ENCODE data around the gene ABI2.
"Not testable (repeated sequence)": the region's sequence is repeated elsewhere in the genome, so short reads cannot be mapped to it uniquely, and the experiment has no call there.

Gene ABI2

DNA sequence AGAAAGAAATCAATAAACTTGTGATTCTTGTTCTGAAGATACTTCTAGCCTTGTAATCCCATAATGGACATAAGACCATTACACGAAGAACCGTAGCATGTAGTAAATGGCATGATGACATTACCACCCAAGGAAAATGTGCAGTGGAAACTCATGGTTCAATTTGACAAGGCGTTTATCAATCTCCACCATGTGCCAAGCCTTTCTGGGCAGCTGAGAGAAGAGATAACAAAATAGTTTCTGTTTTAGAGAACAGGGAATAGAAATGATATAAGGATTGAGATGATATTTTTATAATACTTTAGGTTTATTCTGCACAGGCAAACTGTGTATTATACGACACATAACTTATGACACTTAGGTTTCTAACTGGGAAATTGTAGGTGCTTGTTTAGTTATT lies 19.2 kb downstream of the ABI2 start:
- intact Hi-C loops (cut with DNase I): no loop called here
- no peak for DNase-seq

DNA sequence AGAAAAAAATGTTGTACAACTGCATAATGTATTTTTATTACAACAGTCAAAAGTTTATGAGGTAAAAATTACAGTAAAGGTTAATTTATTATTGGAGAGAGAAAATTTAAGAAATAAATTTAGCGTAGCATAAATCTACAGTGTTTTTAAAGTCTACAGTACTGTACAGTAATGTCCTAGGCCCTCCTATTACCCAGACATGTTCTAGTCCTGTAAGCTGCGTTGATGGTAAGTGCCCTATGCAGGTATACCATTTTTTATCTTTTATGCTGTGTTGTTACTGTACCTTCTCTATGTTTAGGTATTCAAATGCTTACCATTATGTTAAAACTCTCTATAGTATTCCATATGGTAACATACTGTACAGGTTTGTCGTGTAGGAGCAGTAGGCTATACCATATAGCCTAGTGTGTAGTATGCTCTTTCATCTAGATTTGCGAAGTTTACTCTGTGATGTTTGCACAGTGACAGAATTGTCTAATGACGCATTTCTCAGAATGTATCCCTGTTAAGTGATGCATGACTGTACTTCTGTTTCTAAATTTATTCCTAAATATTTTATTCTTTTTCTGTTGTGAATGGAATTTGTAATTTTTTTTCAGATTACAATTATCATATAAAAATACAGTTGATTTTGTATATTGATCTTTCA lies 24.5 kb downstream of the ABI2 start:
- intact Hi-C loops (cut with DNase I): no loop called here

GRCh38 chr2:203354966-203355365 lies 26.8 kb downstream of the ABI2 start:
- intact Hi-C loops (cut with DNase I): no loop called here
- DNase-seq: no peak

More for the DNA sequence above, 24.5 kb downstream of the ABI2 start:
- no peak for DNase-seq

GRCh38 chr2:203359450-203359849 lies 31.3 kb downstream of the ABI2 start:
- DNase-seq: no peak
- intact Hi-C loops (cut with DNase I): no loop called here

DNA sequence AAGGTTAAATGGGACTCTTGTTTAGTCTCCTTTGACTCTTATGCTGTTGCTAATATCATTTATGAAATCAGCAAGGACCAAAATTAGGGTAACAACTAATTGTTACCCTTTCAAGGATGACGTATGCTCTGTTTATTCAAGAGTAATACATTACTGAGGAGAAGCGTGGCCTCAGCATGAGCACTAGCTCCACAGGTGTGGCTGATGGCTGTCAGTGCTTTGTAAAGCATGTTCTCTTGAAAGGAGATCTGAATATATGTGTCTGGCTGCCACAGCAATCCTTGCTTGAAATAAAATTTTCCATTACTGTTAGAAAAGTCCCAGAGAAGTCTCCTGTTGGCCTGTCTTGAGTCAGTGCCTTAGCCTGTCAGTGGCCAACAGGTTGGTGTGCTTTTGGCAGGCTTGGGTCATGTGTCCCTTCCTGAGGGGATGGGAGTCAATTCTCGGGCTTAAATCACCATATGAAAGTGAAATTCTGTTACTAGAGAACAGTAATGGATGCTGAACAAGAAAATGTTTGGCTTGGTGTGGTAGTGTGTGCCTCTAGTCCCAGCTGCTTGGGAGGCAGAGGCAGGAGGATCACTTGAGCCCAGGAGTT lies 32.7 kb downstream of the ABI2 start:
- DNase-seq: no peak
- intact Hi-C loops (cut with DNase I): no loop called here

- DNase-seq: no peak
- intact Hi-C loops (cut with DNase I): no loop called here
These were observed 33.3 kb downstream of the ABI2 start for GRCh38 chr2:203361495-203361894.

DNA sequence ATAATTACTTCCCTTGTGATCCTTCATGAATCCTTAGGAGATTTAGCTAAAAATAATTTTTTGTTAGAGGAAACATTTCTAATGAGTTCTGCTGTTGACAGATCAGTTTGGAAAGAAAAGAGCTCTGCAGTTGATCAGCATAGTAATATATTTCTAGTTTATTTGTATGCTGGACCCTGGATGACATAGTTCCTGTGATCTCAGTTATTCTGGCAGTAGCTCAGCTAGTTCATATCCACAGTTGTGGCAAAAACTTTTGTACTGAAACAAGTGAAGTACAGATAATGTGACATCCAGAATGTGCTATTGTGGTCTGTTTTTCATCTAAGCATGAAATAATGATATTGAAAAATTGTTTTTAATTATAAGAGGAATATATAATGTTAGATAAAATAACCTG lies 33.7 kb downstream of the ABI2 start:
- intact Hi-C loops (cut with DNase I): no loop called here
- peak in 1 of 42 donors; percentile 9 for DNase-seq

GRCh38 chr2:203366639-203367466 lies 38.7 kb downstream of the ABI2 start:
- no peak for DNase-seq
- intact Hi-C loops (cut with DNase I): no loop called here

DNA sequence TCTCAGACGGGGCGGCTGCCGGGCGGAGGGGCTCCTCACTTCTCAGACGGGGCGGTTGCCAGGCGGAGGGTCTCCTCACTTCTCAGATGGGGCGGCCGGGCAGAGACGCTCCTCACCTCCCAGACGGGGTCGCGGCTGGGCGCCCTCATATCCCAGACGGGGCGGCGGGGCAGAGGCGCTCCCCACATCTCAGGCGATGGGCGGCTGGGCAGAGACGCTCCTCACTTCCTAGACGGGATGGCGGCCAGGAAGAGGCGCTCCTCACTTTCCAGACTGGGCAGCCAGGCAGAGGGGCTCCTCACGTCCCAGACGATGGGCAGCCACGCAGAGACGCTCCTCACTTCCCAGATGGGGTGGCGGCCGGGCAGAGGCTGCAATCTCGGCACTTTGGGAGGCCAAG lies 44.5 kb downstream of the ABI2 start:
- intact Hi-C loops (cut with DNase I); DNase-seq: not testable (repeated sequence)

DNA sequence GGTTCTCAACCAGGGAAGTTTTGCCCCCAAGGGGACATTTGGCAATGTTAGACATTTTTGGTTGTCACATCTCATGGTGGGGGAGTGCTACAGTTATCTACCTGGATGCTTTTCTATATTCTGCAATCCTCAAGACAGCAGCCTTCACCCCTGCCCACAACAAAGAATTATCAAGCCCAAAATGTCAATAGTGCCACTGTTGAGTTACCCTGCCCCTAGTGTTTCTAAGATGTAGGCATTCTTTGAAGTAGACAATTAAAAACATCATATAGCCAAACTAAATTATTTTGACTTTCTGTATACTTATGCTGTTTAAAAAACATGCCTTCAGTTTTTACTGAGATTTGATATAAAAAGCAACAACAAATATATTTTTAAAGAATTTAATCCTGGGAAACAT lies 48.0 kb downstream of the ABI2 start:
- no peak for DNase-seq
- intact Hi-C loops (cut with DNase I): no loop called here

GRCh38 chr2:203379156-203379555 lies 51.0 kb downstream of the ABI2 start:
- DNase-seq: no peak
- intact Hi-C loops (cut with DNase I): no loop called here

- intact Hi-C loops (cut with DNase I): no loop called here
- DNase-seq: no peak
These were observed 54.8 kb downstream of the ABI2 start for GRCh38 chr2:203383038-203383437.

DNA sequence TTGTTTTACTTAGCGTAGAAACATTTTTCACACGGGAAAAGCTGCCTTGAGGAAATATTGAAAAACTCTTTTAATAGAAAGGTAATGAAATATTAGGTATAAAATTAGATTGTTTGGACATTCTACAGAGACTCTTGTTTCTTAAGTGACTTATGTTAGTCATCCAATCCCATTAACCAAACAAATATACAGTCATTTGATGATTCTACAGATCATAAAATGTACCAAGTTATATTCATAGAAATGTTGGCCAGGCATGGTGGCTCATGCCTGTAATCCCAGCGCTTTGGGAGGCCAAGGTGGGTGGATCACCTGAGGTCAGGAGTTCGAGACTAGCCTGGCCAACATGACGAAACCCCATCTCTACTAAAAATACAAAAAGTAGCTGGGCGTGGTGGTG lies 60.0 kb downstream of the ABI2 start:
- DNase-seq; intact Hi-C loops (cut with DNase I): not testable (repeated sequence)

- intact Hi-C loops (cut with DNase I): no loop called here
- DNase-seq: no peak
These were observed 66.5 kb downstream of the ABI2 start for GRCh38 chr2:203394519-203395227.

DNA sequence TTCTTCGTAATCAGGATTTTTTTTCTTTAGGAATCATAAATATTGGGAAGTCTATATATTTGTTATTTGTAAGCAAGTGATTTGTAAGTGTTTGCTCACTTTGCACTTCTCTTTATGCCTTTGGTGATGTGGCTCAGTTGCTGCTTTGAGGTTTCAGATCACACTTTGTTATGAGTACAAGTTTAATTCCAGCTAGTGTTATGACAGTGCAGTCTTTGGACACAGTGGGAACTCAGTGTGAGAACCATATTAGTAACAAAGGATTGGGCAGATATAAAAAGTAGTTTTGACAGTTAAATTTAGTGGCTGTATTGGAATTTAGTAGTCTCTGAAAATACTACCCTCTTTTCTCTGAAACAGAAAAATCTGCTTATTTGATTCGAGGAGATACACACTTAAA lies 67.7 kb downstream of the ABI2 start:
- intact Hi-C loops (cut with DNase I): no loop called here

GRCh38 chr2:203396667-203397066 lies 68.5 kb downstream of the ABI2 start:
- intact Hi-C loops (cut with DNase I): no loop called here
- DNase-seq: no peak

More for the DNA sequence above, 67.7 kb downstream of the ABI2 start:
- no peak for DNase-seq

DNA sequence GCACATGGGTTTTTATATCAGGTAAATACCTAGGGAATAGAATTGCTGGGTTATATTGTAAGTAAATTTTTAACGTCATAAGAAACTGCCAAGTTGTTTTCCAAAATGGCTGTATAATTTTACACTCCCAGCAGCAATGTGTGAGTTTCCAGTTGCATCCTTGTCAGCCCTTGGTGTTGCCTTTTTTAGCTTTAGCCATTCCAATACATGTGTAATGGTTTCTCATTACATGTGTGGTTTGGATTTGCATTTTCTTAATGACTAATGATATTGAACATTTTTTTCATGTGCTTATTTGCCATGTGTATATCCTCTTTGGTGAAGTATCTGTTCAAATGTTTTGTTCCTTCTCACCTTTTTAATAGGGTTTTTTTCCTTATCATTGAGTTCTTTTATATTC lies 70.8 kb downstream of the ABI2 start:
- intact Hi-C loops (cut with DNase I): no loop called here

GRCh38 chr2:203400805-203401585 lies 72.8 kb downstream of the ABI2 start:
- DNase-seq: peak in 16 of 42 donors; percentile 4 to 75 (median 30)
- intact Hi-C loops (cut with DNase I): no loop called here

More for the DNA sequence above, 70.8 kb downstream of the ABI2 start:
- DNase-seq: no peak

DNA sequence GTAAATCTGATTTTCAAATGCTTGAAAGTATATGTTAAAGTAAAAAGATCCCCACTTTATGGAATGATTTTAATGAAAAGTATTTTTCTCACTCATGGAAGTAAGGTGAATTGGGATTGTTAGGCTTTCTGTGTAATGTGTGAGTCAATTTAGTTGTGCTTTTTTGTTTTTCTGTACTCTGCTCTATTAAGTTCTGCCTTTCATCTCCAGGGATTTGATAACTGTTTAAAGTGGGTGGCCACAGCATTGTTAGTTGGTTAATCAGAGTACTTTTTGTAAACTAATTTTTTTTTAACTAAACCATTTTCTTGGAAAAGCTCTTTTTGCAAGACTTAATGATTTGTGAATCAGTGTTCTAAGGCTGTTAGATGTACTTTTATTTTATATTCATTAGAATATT lies 76.8 kb downstream of the ABI2 start:
- DNase-seq: no peak
- intact Hi-C loops (cut with DNase I): no loop called here

Data from head of caudate nucleus (tissue), 42 donors.